GM10266 (cell line): ENCODE measurements around the gene INPP5A.

ENCODE experiments used
- DNase-seq: peaks from one replicate; pipeline ENCODE4 v3.0.0; 2012; ENCODE audit errors: extremely low spot score
- CTCF ChIP-seq: IDR thresholded peaks from 2 replicates; pipeline ENCODE4 v1.5.1; 2012; ENCODE audit warnings: mild to moderate bottlenecking, low read depth; ENCODE audit not compliant: control insufficient read depth, insufficient read depth; ENCODE audit errors: missing control alignments

The INPP5A gene

DNA sequence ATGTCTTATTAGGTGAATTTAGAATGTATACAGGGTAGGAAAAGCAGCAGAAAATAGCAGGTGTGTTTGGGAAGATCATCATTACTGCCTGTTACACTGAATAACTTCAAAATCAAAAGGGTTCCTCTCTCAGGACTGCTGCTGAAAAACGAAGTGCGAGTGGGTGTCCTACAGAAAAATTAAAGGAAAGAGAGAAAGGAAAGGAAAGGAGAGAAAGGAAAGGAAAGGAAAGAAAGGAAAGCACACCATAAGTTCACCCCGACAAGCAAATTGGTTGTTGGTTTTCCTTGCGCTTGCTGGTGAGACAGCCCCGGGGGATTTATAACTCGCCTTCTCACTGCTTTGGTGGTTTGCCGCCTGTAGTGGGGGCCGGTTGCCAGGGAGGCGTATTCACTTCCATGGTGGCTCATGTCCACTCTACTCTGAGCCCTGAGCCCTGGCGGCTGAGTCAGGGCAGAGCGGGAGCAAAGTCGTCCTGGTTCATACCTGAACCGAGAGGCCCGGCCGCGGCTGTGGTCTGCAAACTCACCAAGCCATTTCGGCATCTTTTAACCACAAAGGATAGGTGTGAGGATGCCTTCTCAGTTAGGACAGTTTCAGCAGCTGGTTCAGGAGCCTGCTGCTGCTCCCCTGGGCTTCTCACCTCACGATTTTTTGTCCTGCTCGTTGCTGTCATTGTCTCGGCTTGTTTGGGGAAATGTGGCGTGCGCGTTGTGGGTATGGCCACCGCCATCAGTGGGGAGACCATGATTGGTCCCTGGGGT lies 26.1 kb downstream of the INPP5A start:
- TF ChIP-seq CTCF: no peak
- peak; percentile 67 for DNase-seq

DNA sequence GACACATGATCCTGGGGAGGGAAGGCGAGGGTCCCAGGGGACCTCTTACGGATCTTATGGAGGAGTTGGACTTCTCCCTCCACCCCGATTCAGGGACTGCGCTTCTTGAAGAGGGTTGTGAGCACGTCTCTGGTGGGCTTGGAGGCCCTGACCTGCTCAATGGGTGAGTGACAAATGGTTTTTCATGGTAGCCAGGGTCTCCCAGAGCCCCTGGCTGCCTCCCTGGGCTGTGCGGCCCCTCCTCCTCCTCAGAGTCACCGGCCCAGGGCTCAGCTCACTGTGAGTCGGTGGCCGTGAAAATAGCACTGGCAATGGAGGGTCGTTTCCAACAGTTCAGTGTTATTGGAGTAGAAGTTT lies 26.6 kb downstream of the INPP5A start:
- DNase-seq: no peak

GRCh38 chr10:132564690-132565089 lies 27.1 kb downstream of the INPP5A start:
- no peak for TF ChIP-seq CTCF

More for the DNA sequence above, 26.6 kb downstream of the INPP5A start:
- TF ChIP-seq CTCF: no peak

GRCh38 chr10:132565516-132566209 lies 28.1 kb downstream of the INPP5A start:
- no peak for TF ChIP-seq CTCF
- DNase-seq: no peak

More at GRCh38 chr10:132564690-132565089, 27.1 kb downstream of the INPP5A start:
- DNase-seq: no peak

- DNase-seq: no peak
- TF ChIP-seq CTCF: no peak
These were observed 29.3 kb downstream of the INPP5A start for GRCh38 chr10:132566892-132567291.

DNA sequence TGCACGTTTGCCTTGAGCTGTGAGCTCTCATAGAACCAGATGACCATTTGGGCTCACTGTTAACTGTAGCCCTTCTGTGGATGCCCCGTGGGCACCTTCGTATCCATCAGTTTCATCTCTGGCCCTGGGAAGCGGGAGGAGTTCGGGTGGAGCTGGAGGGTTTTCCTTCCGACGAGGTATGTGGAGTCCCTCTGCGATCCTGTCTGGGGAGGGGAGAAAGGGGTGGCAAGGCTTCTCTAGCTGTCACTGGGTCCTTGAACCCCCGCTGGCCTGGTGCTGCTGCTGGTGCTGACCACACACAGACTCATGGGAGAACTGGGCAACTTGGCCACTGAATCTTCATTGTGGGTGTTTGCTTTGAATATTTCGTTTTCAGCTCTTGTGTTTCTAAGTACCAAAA lies 32.7 kb downstream of the INPP5A start:
- no peak for DNase-seq
- no peak for TF ChIP-seq CTCF
